Fibroblast of skin of scalp (primary cell): ENCODE measurements around the gene HCN3.
"Not testable (repeated sequence)": the region's sequence is repeated elsewhere in the genome, so short reads cannot be mapped to it uniquely, and the experiment has no call there.

ENCODE experiments used
- DNase-seq: peaks from one replicate; pipeline ENCODE4 v3.0.0-alpha.2; 2013

HCN3 gene

GRCh38 chr1:155316922-155317321 lies 39.7 kb downstream of the HCN3 start:
- no peak for DNase-seq

- no peak for DNase-seq
These were observed 40.8 kb downstream of the HCN3 start for GRCh38 chr1:155318082-155318481.

- no peak for DNase-seq
These were observed 42.3 kb downstream of the HCN3 start for GRCh38 chr1:155319536-155319935.

GRCh38 chr1:155320252-155320651 lies 43.0 kb downstream of the HCN3 start:
- no peak for DNase-seq

GRCh38 chr1:155320661-155321617 lies 43.7 kb downstream of the HCN3 start, which contains the start of gene RUSC1:
Gene RUSC1 (plus strand): TSS chr1:155320894. CDS start chr1:155321774, 880 bp downstream.
- DNase-seq = peak; percentile 63

GRCh38 chr1:155321639-155322503 lies 44.6 kb downstream of the HCN3 start:
- DNase-seq = no peak

- DNase-seq = peak; percentile 27
These were observed 45.3 kb downstream of the HCN3 start for GRCh38 chr1:155322571-155322952.

GRCh38 chr1:155322953-155323728 lies 45.9 kb downstream of the HCN3 start:
- peak; percentile 96 for DNase-seq

- DNase-seq = peak; percentile 89
These were observed 46.4 kb downstream of the HCN3 start for GRCh38 chr1:155323729-155324036.

GRCh38 chr1:155324037-155324716 lies 46.9 kb downstream of the HCN3 start:
- DNase-seq = peak; percentile 96

GRCh38 chr1:155324717-155325602 lies 47.7 kb downstream of the HCN3 start:
- peak; percentile 47 for DNase-seq

- DNase-seq = no peak
These were observed 48.3 kb downstream of the HCN3 start for GRCh38 chr1:155325603-155325893.

- no peak for DNase-seq
These were observed 48.8 kb downstream of the HCN3 start for GRCh38 chr1:155326020-155326526.

- no peak for DNase-seq
These were observed 49.4 kb downstream of the HCN3 start for GRCh38 chr1:155326631-155327037.

- no peak for DNase-seq
These were observed 50.7 kb downstream of the HCN3 start for GRCh38 chr1:155327981-155328380.

GRCh38 chr1:155328856-155329255 lies 51.6 kb downstream of the HCN3 start:
- DNase-seq = not testable (repeated sequence)

GRCh38 chr1:155329980-155330598 lies 52.8 kb downstream of the HCN3 start:
- no peak for DNase-seq

GRCh38 chr1:155334962-155335361 lies 57.7 kb downstream of the HCN3 start:
- DNase-seq = no peak
